ENCODE data around the gene KCTD11. TPM values are rescaled to one million over a fixed set of nuclear protein-coding genes. Genes with fewer than 3 reads are reported as not detected.

The KCTD11 gene
- total RNA-seq, 1 experiment from 2014 or later: 5.4 TPM

GRCh38 chr17:7340179-7340578 lies 11.8 kb upstream of the KCTD11 start:
- Histone ChIP-seq H3K4me3 (replicated peaks in 1 of 2; ENCODE audit: low read depth in 1 of 2, low read length in 2 of 2) (no peak overlapping the region), H3K9ac (ENCODE audit: low read length) (no peak overlapping the region), H3K4me2 (ENCODE audit: low read length) (no peak overlapping the region), H3K27ac (ENCODE audit: low read depth, low read length) (no peak overlapping the region), H3K9me3 (ENCODE audit: control insufficient read depth in 1 of 2, insufficient read depth in 1 of 2, low read depth in 1 of 2, low read length in 2 of 2) (no peaks in the 10 kb centered on the region), H3K36me3 (ENCODE audit: control insufficient read depth in 1 of 2, insufficient read depth in 2 of 2, low read length in 2 of 2) (no peaks in the 10 kb centered on the region), H2AFZ (ENCODE audit: low read depth, low read length, poor library complexity, severe bottlenecking) (no peak overlapping the region), H3K4me1 (ENCODE audit: control insufficient read depth in 1 of 2, insufficient read depth in 2 of 2, low read length in 2 of 2) (peaks cover 0 to 5% of the 10 kb centered on the region in 2 experiments; a peak in 2 of 4 replicates), H3K27me3 (ENCODE audit: insufficient read depth, low read length) (no peaks in the 10 kb centered on the region), H3K79me2 (ENCODE audit: insufficient read depth, low read length) (no peaks in the 10 kb centered on the region), H3K9me2 (ENCODE audit: insufficient read depth) (no peaks in the 10 kb centered on the region), H4K20me1 (ENCODE audit: insufficient read depth) (no peaks in the 10 kb centered on the region)
- TF ChIP-seq EZH2phosphoT487 (IDR thresholded peaks at IDR 0.05; ENCODE audit: borderline replicate concordance) (no peak), SP1 (IDR thresholded peaks at IDR 0.05; ENCODE audit: low read depth) (no peak), FOSL1 (IDR thresholded peaks at IDR 0.05; ENCODE audit: low read depth) (no peak), CBX3 (IDR thresholded peaks at IDR 0.05; ENCODE audit: low read depth) (no peak), CEBPB (IDR thresholded peaks at IDR 0.05; ENCODE audit: low read depth) (no peak), YY1 (IDR thresholded peaks at IDR 0.05; ENCODE audit: extremely low read depth, insufficient replicate concordance, low read depth, low read length) (no peak)
- no peak for ATAC-seq
- intact Hi-C loops (cut with micrococcal nuclease): no loop called here
- ChIA-PET POLR2A (no interaction called here), RAD21 (ENCODE audit: low non-redundant PET in 1 of 2, low total read pairs in 2 of 2, uncharacterized antibody in 2 of 2, unreplicated experiment in 2 of 2) (no interaction called here), CTCF (no interaction called here)
- no peak for DNase-seq (ENCODE audit: low read depth, low spot score)
- BruUV-seq (replicated peaks): no TSS peak

- H3K27ac ChIP-seq (ENCODE audit: low read depth, low read length): no peak overlapping the region
- CTCF ChIA-PET: no interaction called here
- H3K36me3 ChIP-seq (ENCODE audit: control insufficient read depth in 1 of 2, insufficient read depth in 2 of 2, low read length in 2 of 2): no peaks in the 10 kb centered on the region
- no peak overlapping the region for H3K9ac ChIP-seq (ENCODE audit: low read length)
- no peak overlapping the region for H3K4me2 ChIP-seq (ENCODE audit: low read length)
- H3K27me3 ChIP-seq (ENCODE audit: insufficient read depth, low read length): no peaks in the 10 kb centered on the region
- intact Hi-C loops (cut with micrococcal nuclease): no loop called here
- no peak for ATAC-seq
- H3K4me3 ChIP-seq (replicated peaks in 1 of 2; ENCODE audit: low read depth in 1 of 2, low read length in 2 of 2): no peak overlapping the region
- BruUV-seq (replicated peaks): no TSS peak
- POLR2A ChIA-PET: no interaction called here
- H4K20me1 ChIP-seq (ENCODE audit: insufficient read depth): no peaks in the 10 kb centered on the region
- no peaks in the 10 kb centered on the region for H3K9me3 ChIP-seq (ENCODE audit: control insufficient read depth in 1 of 2, insufficient read depth in 1 of 2, low read depth in 1 of 2, low read length in 2 of 2)
- RAD21 ChIA-PET (ENCODE audit: low non-redundant PET in 1 of 2, low total read pairs in 2 of 2, uncharacterized antibody in 2 of 2, unreplicated experiment in 2 of 2): no interaction called here
- no peak overlapping the region for H2AFZ ChIP-seq (ENCODE audit: low read depth, low read length, poor library complexity, severe bottlenecking)
- DNase-seq (ENCODE audit: low read depth, low spot score): no peak
- no peaks in the 10 kb centered on the region; a peak in 1 of 4 replicates for H3K4me1 ChIP-seq (ENCODE audit: control insufficient read depth in 1 of 2, insufficient read depth in 2 of 2, low read length in 2 of 2)
- H3K9me2 ChIP-seq (ENCODE audit: insufficient read depth): no peaks in the 10 kb centered on the region
- no peaks in the 10 kb centered on the region for H3K79me2 ChIP-seq (ENCODE audit: insufficient read depth, low read length)
- TF ChIP-seq, protein P1, sequence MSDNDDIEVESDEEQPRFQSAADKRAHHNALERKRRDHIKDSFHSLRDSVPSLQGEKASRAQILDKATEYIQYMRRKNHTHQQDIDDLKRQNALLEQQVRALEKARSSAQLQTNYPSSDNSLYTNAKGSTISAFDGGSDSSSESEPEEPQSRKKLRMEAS (IDR thresholded peaks at IDR 0.05): no peak
- TF ChIP-seq EZH2 (IDR thresholded peaks at IDR 0.05) (no peak), FOSL1 (IDR thresholded peaks at IDR 0.05; ENCODE audit: low read depth) (no peak), YY1 (IDR thresholded peaks at IDR 0.05; ENCODE audit: extremely low read depth, insufficient replicate concordance, low read depth, low read length) (no peak), SP1 (IDR thresholded peaks at IDR 0.05; ENCODE audit: low read depth) (no peak), ELF1 (IDR thresholded peaks at IDR 0.05; ENCODE audit: borderline replicate concordance, low read depth) (no peak), JUND (IDR thresholded peaks at IDR 0.05) (no peak), POLR2A (IDR thresholded peaks at IDR 0.05; ENCODE audit: borderline replicate concordance, extremely low read depth, insufficient read depth, insufficient read length) (no peak), CTCF (IDR thresholded peaks at IDR 0.05 in 2 of 3, conservative IDR thresholded peaks at IDR 0.05 in 1 of 3; ENCODE audit: borderline replicate concordance in 1 of 3, insufficient read depth in 1 of 3, low read depth in 2 of 3, low read length in 2 of 3) (no peak), SIN3A (IDR thresholded peaks at IDR 0.05; ENCODE audit: low read depth) (no peak), EGR1 (IDR thresholded peaks at IDR 0.05; ENCODE audit: low read depth) (no peak), POLR2AphosphoS5 (IDR thresholded peaks at IDR 0.05; ENCODE audit: low read depth, low read length) (no peak), TCF7L2 (IDR thresholded peaks at IDR 0.05; ENCODE audit: borderline replicate concordance, extremely low read depth, insufficient read depth, insufficient read length) (no peak), ATF3 (IDR thresholded peaks at IDR 0.05) (no peak)
- TF ChIP-seq, protein P2, sequence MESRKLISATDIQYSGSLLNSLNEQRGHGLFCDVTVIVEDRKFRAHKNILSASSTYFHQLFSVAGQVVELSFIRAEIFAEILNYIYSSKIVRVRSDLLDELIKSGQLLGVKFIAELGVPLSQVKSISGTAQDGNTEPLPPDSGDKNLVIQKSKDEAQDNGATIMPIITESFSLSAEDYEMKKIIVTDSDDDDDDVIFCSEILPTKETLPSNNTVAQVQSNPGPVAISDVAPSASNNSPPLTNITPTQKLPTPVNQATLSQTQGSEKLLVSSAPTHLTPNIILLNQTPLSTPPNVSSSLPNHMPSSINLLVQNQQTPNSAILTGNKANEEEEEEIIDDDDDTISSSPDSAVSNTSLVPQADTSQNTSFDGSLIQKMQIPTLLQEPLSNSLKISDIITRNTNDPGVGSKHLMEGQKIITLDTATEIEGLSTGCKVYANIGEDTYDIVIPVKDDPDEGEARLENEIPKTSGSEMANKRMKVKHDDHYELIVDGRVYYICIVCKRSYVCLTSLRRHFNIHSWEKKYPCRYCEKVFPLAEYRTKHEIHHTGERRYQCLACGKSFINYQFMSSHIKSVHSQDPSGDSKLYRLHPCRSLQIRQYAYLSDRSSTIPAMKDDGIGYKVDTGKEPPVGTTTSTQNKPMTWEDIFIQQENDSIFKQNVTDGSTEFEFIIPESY (IDR thresholded peaks at IDR 0.05; ENCODE audit: extremely low read depth, insufficient replicate concordance, low read length): no peak
These were observed 10.1 kb upstream of the KCTD11 start for GRCh38 chr17:7341842-7342241.
